ENCODE results near the gene EML5.

Gene EML5

DNA sequence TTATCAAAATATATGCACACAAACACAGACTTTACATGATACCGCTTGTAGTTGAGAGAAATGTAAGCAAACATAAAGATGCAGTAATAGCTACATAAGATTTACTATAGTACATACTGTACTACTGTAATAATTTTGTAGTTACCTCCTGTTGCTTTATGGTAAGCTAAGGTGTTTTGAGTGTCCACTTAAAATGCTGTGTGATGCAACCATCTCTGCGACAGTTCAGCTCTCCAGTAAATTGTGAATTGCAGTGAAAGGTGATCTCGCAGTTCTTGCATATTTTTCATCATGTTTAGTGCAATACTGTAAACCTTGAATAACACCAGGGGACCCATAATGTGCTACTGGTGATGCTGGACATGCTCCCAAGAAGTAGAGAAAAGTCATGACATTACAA is 208.3 kb downstream of the EML5 start:
- TF ChIP-seq, protein P1, sequence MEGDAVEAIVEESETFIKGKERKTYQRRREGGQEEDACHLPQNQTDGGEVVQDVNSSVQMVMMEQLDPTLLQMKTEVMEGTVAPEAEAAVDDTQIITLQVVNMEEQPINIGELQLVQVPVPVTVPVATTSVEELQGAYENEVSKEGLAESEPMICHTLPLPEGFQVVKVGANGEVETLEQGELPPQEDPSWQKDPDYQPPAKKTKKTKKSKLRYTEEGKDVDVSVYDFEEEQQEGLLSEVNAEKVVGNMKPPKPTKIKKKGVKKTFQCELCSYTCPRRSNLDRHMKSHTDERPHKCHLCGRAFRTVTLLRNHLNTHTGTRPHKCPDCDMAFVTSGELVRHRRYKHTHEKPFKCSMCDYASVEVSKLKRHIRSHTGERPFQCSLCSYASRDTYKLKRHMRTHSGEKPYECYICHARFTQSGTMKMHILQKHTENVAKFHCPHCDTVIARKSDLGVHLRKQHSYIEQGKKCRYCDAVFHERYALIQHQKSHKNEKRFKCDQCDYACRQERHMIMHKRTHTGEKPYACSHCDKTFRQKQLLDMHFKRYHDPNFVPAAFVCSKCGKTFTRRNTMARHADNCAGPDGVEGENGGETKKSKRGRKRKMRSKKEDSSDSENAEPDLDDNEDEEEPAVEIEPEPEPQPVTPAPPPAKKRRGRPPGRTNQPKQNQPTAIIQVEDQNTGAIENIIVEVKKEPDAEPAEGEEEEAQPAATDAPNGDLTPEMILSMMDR (IDR thresholded peaks at IDR 0.05; ENCODE audit: low read depth, low read length), result no peak

DNA sequence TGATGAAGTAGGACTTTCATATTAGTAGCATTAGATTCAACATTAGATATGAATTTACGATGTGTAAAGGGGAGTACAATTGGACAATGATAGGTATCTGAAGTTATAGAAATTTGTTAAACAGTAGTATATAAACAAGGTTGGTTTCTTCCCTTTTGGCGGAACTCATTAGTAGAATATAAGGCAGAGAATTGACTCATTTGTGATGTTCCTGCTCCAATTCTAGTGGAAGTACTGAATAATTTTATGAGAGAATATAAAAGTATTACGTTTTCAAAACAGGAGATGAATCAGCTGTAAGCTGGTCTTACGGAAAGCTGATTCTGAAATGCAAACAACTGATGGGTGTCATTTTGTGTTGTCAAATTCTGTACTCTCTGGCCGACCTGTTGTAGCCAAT is 216.5 kb downstream of the EML5 start:
- H3K4me3 ChIP-seq (ENCODE audit: low read depth, low read length), result no peak overlapping the region
- TF ChIP-seq, protein P1 (IDR thresholded peaks at IDR 0.05; ENCODE audit: low read depth, low read length), result no peak

More for the DNA sequence above, 208.3 kb downstream of the EML5 start:
- H3K4me3 ChIP-seq (ENCODE audit: low read depth, low read length), result no peak overlapping the region

DNA sequence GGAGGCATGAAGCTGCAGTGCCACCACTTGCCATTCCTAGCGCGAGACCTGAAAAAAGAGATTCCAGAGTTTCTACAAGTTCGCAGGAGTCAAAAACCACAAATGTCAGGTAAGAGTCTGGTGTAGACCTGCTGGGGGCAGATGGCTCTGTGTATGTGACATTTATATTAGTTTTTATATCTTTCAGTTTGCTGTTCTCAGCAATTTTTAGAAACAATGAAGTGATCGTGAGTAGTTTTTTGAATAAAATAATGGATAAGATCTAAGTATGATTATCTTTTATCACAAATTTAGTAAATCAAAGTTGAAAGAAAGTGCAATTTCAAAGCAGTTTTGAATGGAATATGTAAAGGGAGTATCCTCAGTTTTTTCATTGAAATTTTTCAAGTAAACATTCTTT is 220.6 kb downstream of the EML5 start:
- TF ChIP-seq, protein P1 (IDR thresholded peaks at IDR 0.05; ENCODE audit: low read depth, low read length), result no peak
- H3K4me3 ChIP-seq (ENCODE audit: low read depth, low read length), result no peak overlapping the region

DNA sequence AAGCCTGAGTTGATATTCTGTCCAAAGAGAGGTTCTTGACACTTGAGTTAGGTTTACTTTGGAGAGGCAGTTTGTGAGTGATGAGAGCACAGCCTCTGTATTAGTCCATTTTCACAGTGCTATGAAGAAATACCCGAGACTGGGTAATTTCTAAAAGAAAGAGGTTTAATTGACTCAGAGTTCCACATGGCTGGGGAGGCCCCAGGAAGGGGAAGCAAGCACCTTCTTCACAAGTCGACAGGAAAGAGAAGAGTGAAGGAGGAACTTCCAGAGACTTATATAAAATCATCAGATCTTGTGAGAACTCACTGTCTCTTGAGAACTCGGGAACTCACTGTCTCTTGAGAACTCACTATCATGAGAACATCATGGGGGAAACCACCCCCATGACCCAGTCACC is 224.6 kb downstream of the EML5 start:
- no peak overlapping the region for H3K4me3 ChIP-seq (ENCODE audit: low read depth, low read length)
- TF ChIP-seq, protein P1 (IDR thresholded peaks at IDR 0.05; ENCODE audit: low read depth, low read length), result no peak

DNA sequence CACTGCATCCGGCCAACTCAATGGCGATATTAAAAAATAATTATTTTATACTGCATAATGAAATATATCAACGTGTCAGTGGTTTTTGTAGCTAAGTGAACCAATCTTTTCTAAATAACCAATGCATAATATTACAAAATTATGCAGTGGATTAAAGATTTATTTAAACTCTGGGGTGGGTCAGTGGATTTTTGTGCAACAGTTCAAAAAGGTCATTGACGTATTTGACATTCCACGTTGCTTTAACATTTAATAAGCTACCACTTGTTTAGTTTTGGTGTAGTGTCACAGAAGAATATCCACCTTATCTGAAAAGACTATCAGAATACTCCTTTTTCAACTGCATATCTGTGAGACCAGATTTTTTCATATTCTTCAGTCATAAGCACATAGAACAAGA is 227.3 kb downstream of the EML5 start:
- TF ChIP-seq, protein P1 (IDR thresholded peaks at IDR 0.05; ENCODE audit: low read depth, low read length), result no peak
- H3K4me3 ChIP-seq (ENCODE audit: low read depth, low read length), result no peak overlapping the region

DNA sequence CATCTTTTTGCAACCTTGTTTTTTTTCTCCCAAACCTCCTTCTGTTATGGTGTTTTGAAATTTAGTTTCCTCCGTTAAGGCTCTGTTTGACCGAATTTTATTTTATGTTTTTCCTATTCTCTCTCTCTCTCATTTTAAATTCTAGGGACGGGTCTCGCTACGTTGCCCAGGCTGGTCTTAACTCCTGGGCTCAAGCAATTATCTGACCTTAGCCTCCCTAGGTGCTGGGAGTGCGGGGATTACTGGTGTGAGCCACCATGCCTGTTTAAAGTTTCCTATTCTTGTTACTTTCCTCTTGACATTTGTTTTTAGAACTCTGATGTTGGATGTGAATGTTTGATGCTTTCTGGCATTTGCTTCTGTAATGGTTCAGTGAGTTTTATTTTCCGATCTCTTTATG is 228.9 kb downstream of the EML5 start:
- H3K4me3 ChIP-seq (ENCODE audit: low read depth, low read length), result peak overlapping the region; percentile 83
- TF ChIP-seq, protein P1 (IDR thresholded peaks at IDR 0.05; ENCODE audit: low read depth, low read length), result no peak

DNA sequence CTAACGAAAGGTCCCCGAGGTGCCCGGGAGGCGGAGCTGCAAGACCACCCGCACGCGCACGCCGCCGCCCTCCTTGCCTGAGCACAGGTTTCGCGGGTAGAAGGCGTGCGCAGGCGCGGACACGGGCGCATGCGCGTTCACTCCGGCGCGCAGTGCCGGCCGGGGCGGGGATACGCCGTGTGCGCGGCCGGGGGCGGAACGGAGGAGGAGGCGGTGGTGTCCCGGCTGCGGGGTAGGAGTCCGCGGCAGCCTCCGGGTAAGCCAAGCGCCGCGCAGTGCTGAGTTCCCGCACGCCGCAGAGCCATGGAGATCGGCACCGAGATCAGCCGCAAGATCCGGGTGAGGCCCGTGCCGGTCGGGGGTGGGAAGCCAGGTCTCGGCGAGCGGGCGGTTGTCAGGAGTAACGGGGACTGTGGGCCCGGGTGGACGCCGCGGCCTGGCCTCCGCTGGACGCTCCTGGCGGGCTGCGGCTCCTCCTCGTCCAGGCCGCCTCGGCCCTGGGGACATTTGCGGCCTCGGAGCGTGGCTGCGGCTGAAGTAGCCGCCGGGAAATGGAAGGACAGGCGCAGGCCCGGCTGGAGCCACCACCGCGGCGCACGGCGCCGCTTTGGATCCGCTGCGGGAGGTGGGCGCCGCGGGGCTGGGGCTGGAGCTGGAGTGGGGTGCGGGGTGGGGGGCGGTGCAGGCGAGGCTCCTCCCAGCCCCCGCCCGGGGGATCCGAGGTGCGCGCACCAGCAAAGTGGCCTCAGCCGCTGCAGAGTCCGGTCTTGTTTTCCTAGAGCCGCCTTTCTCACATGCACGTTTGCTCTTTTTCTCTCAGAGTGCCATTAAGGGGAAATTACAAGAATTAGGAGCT is 229.7 kb downstream of the EML5 start, which contains the start of gene ZC3H14:
Gene ZC3H14 (plus strand): TSS at position 207 of the 856 bp plus-strand sequence. CDS start 97 bp downstream, at position 304.
- TF ChIP-seq, protein P1 (IDR thresholded peaks at IDR 0.05; ENCODE audit: low read depth, low read length), result no peak

More for the DNA sequence above, 229.7 kb downstream of the EML5 start, which contains the start of gene ZC3H14:
- peak within 1 kb of the TSS; percentile 83 for H3K4me3 ChIP-seq (ENCODE audit: low read depth, low read length)

Measured in WI38 (cell line).